ENCODE results near the gene LRIG1. TPM values are rescaled to one million over a fixed set of nuclear protein-coding genes. Genes with fewer than 3 reads are reported as not detected.

Gene LRIG1
- total RNA-seq, 1 experiment from 2014 or later = 5.3 TPM

DNA sequence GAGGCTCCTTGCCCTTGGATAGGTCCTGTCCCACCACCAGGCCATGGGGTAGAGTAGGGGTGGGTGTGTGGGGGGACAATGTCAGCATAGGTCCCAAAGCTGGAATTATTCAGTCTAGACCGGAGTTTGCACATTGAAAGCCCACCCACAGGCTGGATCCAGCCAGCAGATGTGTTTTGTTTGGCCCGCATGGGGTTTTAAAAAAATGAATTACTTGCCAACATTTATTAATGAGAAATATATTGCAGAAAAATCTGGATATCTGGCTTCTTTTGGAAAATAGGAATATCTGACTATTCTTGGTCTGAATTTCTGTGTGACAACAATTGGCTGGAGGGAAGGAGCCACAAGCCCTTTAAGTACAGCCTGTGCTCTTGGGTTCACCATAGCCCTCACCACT is 17.3 kb upstream of the LRIG1 start:
- Histone ChIP-seq H3K36me3 (ENCODE audit: control insufficient read depth, insufficient read depth, low read length) (no peaks in the 10 kb centered on the region), H3K4me3 (ENCODE audit: low read depth in 2 of 2, low read length in 2 of 2) (no peak overlapping the region), H3K4me1 (ENCODE audit: control insufficient read depth, insufficient read depth, low read length) (no peaks in the 10 kb centered on the region), H3K27ac (ENCODE audit: low read length) (no peak overlapping the region), H3K27me3 (ENCODE audit: control insufficient read depth, insufficient read depth, low read length) (no peaks in the 10 kb centered on the region; the same call in 1 of the 2 replicates), H3K9me3 (ENCODE audit: control insufficient read depth, insufficient read depth, low read depth, low read length) (no peaks in the 10 kb centered on the region)
- no TSS peak for BruUV-seq (replicated peaks)
- intact Hi-C loops (cut with micrococcal nuclease; ENCODE audit: unreplicated experiment) = no loop called here
- TF ChIP-seq REST (IDR thresholded peaks at IDR 0.05; ENCODE audit: insufficient read depth in 1 of 2, low read depth in 2 of 2, low read length in 1 of 2) = no peak
- no peak for TF ChIP-seq SIN3A (IDR thresholded peaks at IDR 0.05; ENCODE audit: borderline replicate concordance, insufficient read depth, low read depth, low read length)
- no peak for TF ChIP-seq TCF7L2 (IDR thresholded peaks at IDR 0.05; ENCODE audit: low read depth, low read length)
- TF ChIP-seq POLR2AphosphoS5 (IDR thresholded peaks at IDR 0.05; ENCODE audit: low read depth, low read length) = no peak
- TF ChIP-seq CTCF (IDR thresholded peaks at IDR 0.05) = no peak
- POLR2A ChIA-PET = no interaction called here
- CTCF ChIA-PET = no interaction called here
- ATAC-seq = no peak
- in situ Hi-C loops (cut with HindIII; ENCODE audit: low pct_unique_long_range_greater_than_20kb, low sequenced_read_pairs) = no loop called here
- DNase-seq (ENCODE audit: low read depth, low spot score) = no peak

GRCh38 chr3:66517241-66517640 is 16.4 kb upstream of the LRIG1 start:
- no peak for TF ChIP-seq POLR2AphosphoS5 (IDR thresholded peaks at IDR 0.05; ENCODE audit: low read depth, low read length)
- no peak for TF ChIP-seq SIN3A (IDR thresholded peaks at IDR 0.05; ENCODE audit: borderline replicate concordance, insufficient read depth, low read depth, low read length)
- no peak for TF ChIP-seq CTCF (IDR thresholded peaks at IDR 0.05)
- TF ChIP-seq TCF7L2 (IDR thresholded peaks at IDR 0.05; ENCODE audit: low read depth, low read length) = no peak
- no peak for TF ChIP-seq REST (IDR thresholded peaks at IDR 0.05; ENCODE audit: insufficient read depth in 1 of 2, low read depth in 2 of 2, low read length in 1 of 2)
- in situ Hi-C loops (cut with HindIII; ENCODE audit: low pct_unique_long_range_greater_than_20kb, low sequenced_read_pairs) (no loop called here), intact Hi-C loops (cut with micrococcal nuclease; ENCODE audit: unreplicated experiment) (no loop called here)
- BruUV-seq (replicated peaks) = no TSS peak
- Histone ChIP-seq H3K4me1 (ENCODE audit: control insufficient read depth, insufficient read depth, low read length) (no peaks in the 10 kb centered on the region), H3K4me3 (ENCODE audit: low read depth in 2 of 2, low read length in 2 of 2) (no peak overlapping the region), H3K36me3 (ENCODE audit: control insufficient read depth, insufficient read depth, low read length) (no peaks in the 10 kb centered on the region), H3K27ac (ENCODE audit: low read length) (no peak overlapping the region), H3K9me3 (ENCODE audit: control insufficient read depth, insufficient read depth, low read depth, low read length) (no peaks in the 10 kb centered on the region), H3K27me3 (ENCODE audit: control insufficient read depth, insufficient read depth, low read length) (no peaks in the 10 kb centered on the region; the same call in 1 of the 2 replicates)
- ATAC-seq = no peak
- CTCF ChIA-PET = no interaction called here
- POLR2A ChIA-PET = no interaction called here
- DNase-seq (ENCODE audit: low read depth, low spot score) = no peak

Data from Panc1 (cell line).